Esophagus muscularis mucosa (tissue), 3 donors: ENCODE data around the gene ZNF630.

Experiments used
- CTCF ChIP-seq, 3 experiments: fragments of 200-600 bp in 2 of 3; fragments of 450-650 bp in 1 of 3; sonication (generic) in 2 of 3; IDR thresholded peaks; one replicate each; pipeline ENCODE4 v1.5.1; 2017 to 2019; ENCODE audit warnings: antibody characterized with exemption in 3 of 3, mild to moderate bottlenecking in 2 of 3, moderate library complexity in 1 of 3
- POLR2A ChIP-seq: fragments of 450-650 bp; IDR thresholded peaks from one replicate; pipeline ENCODE4 v1.6.1; 2017; ENCODE audit warnings: antibody characterized with exemption, moderate library complexity, mild to moderate bottlenecking, low read depth

GRCh38 chrX:48102874-48103374 lies 31.5 kb upstream of the ZNF630 start:
- no peak for TF ChIP-seq CTCF (IDR thresholded peaks at IDR 0.05)
- TF ChIP-seq POLR2A: no peak
